ENCODE data around the gene HID1. TPM values are rescaled to one million over a fixed set of nuclear protein-coding genes. Genes with fewer than 3 reads are reported as not detected.
"Not testable (repeated sequence)": the region's sequence is repeated elsewhere in the genome, so short reads cannot be mapped to it uniquely, and the experiment has no call there.

The HID1 gene
- total and polyA plus RNA-seq, 9 of the 15 experiments (the other 6 are each of a cell fraction or from before 2014, with no cell fraction given) = 0.14 to 2.1 (median 0.54) TPM; not detected in 2

GRCh38 chr17:74906214-74906793 is 66.3 kb downstream of the HID1 start:
- FAIRE-seq (peak; percentile 72), DNase-seq (ENCODE audit: extremely low read depth in 1 of 4, low spot score in 3 of 4) (peak in 1 of 4 experiments; percentile 38)
- H3K4me3 ChIP-seq; H3K36me3 ChIP-seq (ENCODE audit: control insufficient read depth, insufficient read depth, low read length); H3K27ac ChIP-seq (ENCODE audit: extremely low read depth, low read depth, low read length); H3K9me1 ChIP-seq (ENCODE audit: control insufficient read depth, insufficient read depth, low read length); ATAC-seq; H3K9ac ChIP-seq (ENCODE audit: insufficient read depth in 1 of 2, low read depth in 2 of 2, low read length in 2 of 2); intact Hi-C loops (cut with micrococcal nuclease); BruUV-seq (replicated peaks); H3K4me1 ChIP-seq (replicated peaks in 1 of 2; ENCODE audit: control insufficient read depth in 2 of 2, insufficient read depth in 2 of 2, low read length in 2 of 2); H3K79me2 ChIP-seq (ENCODE audit: control insufficient read depth, insufficient read depth, low read length); H3K9me3 ChIP-seq (replicated peaks; ENCODE audit: control insufficient read depth, insufficient read depth, low read depth, low read length); in situ Hi-C loops (cut with MboI); H4K20me1 ChIP-seq (replicated peaks; ENCODE audit: control insufficient read depth, insufficient read depth, low read length); CTCF ChIA-PET (ENCODE audit: low intra/inter-chr PET ratio); H3K4me2 ChIP-seq (ENCODE audit: insufficient read depth, low read length); TF ChIP-seq PBX2 (CRISPR knock-in tag; IDR thresholded peaks at IDR 0.05; ENCODE audit: low read depth): not testable (repeated sequence)
- H3K27me3 ChIP-seq (ENCODE audit: control insufficient read depth in 2 of 2, insufficient read depth in 2 of 2, low read length in 2 of 2) = peaks cover 7 to 11% of the 10 kb centered on the region in 2 experiments; a peak in 4 of 5 replicates
- H2AFZ ChIP-seq (ENCODE audit: low read depth, low read length) = peak overlapping the region; percentile 55; the same call in 1 of the 2 replicates
- TF ChIP-seq NFYB (IDR thresholded peaks at IDR 0.05; ENCODE audit: extremely low read depth, insufficient read length) (peak; percentile 51), POLR2A (conservative IDR thresholded peaks at IDR 0.05) (peak; percentile 47; the same call in 1 of the 2 replicates), ZNF316 (IDR thresholded peaks at IDR 0.05) (peak; percentile 48), MEIS2 (IDR thresholded peaks at IDR 0.05; ENCODE audit: partially characterized antibody) (peak; percentile 54), NFRKB (IDR thresholded peaks at IDR 0.05; ENCODE audit: low read depth) (peak; percentile 68; the same call in 1 of the 2 replicates), PKNOX1 (IDR thresholded peaks at IDR 0.05) (peak; percentile 63), ASH1L (IDR thresholded peaks at IDR 0.05; ENCODE audit: borderline replicate concordance, low read depth, partially characterized antibody) (peak; percentile 82), C11orf30 (IDR thresholded peaks at IDR 0.05; ENCODE audit: low read depth) (0 out of 2 replicates have a peak, but pooled peaks have one; percentile 6), PBX2 (tag; conservative IDR thresholded peaks at IDR 0.05; ENCODE audit: low read depth) (0 out of 2 replicates have a peak, but pooled peaks have one; percentile 17), FOS (IDR thresholded peaks at IDR 0.05; ENCODE audit: extremely low read depth, insufficient read length) (peak; percentile 40)
- POLR2A ChIA-PET = interaction anchor here (0.7 to 1.5 kb wide), 7 partner anchors 10 to 49 kb away, joined by 3 to 8 read pairs (median 4); partner anchors contain the start of genes FADS6 and FDXR
- WGBS (ENCODE audit: insufficient coverage, low coverage, missing lambda C conversion rate) = 33% methylated on average over 6 of the region's 6 CpGs
